Suppressor macrophage treated with lipopolysaccharide for 4 hours (primary cell): ENCODE data around the gene RECK.

ENCODE experiments used
- DNase-seq: peaks from one replicate; pipeline ENCODE4 v3.0.0-alpha.2; 2020

Gene RECK

GRCh38 chr9:36029765-36030528 is 6.8 kb upstream of the RECK start:
- peak; percentile 87 for DNase-seq

DNA sequence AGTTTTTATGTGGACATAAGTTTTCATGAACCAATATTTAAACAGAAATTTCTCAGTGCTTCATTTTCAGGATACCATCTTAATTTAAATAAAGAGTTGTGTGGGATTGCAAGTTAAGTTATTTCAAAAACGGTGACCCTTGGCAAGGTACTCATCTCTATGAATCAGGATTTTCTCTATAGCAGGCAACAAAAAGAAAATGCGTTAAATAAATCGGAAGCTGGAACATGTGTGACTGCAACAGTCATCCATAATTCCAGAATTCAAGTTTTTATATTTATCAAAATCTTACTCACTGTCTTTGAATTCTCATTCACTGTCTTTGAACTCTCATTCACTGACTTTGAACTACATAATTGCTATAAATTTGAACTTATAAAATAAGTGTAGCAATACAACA is 5.8 kb upstream of the RECK start:
- DNase-seq, result no peak

GRCh38 chr9:36031774-36032555 is 4.7 kb upstream of the RECK start:
- DNase-seq, result no peak

DNA sequence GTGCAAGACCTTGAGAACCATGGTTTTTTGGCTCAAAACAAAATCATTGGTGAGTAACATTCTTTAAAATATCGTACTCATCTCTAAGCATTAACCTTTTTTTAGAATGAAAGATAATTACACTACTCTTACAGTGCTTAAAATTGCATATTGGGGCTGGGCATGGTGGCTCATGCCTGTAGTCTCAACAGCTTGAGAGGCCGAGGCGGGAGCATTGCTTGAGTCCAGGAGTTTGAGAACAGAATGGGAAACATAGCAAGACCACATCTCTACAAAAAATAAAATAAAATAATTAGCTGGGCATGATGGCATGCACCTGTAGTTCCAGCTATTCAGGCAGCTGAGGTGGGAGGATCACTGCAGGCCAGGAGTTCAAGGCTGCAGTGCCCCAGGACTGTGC is 2.9 kb upstream of the RECK start:
- DNase-seq, result no peak

DNA sequence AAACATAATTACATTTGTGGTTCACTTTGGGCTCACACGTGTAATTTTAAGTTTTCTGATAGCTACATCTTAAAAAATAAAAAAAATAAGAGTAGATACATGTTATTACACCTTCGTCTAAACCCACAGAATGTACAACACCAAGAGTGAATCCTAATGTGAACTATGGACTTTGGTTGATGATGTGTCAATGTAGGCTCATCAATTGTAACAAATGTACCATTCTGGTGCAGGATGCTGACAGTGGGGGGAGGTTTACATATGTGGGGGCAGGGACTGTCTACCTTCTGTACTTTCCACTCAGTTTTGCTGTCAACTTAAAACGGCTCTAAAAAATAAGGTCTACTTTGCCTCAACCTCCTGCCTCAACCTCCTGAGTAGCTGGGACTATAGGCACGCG is 2.5 kb upstream of the RECK start:
- no peak for DNase-seq

- DNase-seq, result no peak
Measured at GRCh38 chr9:36035006-36035405, 1.7 kb upstream of the RECK start.

DNA sequence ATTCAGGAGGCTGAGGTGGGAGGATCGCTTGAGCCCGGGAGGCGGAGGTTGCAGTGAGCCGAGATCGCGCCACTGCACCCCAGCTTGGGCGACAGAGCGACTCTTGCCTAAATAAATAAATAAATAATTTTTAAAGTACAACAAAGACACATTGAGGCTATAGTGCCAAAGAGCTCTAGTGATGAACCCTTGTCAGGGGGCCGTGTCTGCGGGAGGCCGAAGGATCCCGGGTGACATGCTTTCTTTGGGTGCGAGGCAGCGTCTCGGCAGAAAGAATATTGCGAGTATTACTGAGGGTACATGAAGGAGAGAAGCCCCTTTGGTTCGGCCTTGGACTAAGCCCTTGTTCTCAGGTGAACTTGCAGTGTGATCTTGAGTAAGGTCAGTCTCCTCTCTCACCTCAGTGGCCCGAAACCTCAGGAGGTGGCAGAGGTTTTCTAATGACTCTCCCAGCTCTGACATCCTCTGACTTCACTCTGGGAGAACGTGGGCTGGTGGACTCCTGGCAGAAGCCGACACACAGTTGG is 397 bp upstream of the RECK start:
- DNase-seq, result no peak

GRCh38 chr9:36037549-36038122 is 923 bp downstream of the RECK start:
- no peak for DNase-seq

DNA sequence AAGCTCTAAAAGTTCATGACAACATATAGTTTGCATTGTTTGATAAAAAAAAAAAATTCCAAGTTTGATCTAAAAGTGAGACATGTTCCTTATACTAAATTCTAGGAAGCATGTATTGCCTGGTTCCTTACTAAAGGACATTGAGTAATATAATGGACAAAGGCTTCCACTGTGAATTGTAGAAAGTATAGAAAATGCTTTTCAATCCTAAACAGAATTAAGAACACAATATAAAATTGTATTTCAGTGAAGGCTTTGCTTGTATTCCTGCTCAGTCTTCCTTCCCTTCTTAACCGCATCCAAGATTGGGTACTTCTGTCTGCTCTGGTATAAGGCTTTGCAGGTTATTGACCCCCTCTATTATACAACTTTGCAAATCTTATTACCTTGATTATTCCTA is 2.4 kb downstream of the RECK start:
- no peak for DNase-seq

DNA sequence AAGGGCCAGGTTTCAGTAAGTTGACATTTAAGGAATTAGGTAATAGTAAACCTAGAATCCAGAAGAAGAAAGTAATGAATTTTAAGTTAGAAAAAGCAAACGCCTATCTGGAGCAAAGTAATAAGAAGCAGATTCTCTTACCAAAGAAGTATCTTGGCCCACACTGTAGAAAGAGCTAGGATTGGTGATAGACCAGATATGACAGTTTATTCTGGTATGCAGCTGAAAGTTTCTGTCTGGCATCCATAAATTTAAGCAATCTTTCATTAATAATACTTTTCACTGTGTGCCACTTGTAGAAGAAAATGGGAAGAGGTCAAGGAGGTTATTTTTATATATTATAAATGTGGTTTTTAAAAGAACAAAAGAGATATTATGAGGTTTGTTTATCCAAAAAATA is 3.0 kb downstream of the RECK start:
- no peak for DNase-seq

DNA sequence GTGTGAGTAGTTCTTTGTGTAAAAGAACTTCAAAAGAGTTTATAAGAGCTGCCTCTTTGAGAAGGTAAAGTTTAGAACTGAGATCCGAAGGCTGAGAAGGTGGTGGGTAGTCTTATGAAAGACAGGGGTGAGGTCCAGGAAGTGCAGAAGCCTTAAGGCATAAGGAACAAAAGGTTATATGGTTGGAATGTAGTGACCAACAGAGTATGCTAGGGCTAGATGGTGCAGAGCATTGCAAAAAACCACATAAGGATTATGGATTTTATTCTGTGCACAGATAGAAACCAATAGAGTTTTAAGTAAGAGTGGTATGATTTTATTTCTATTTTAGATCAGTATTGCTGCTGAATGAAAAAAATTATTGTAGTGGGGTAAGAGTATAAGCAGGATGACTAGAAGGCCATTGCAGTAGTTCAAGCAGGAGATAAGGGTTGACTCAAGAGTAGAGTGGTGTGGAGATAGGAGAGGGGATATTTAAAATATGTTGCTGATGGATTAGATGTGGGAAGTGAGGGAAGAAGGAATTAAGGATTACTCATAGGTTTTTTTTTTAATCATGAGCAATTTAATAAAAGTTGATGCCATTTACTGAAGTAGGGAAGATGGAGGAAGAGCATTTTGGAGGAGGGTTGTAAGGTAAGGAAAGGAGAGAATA is 3.7 kb downstream of the RECK start:
- no peak for DNase-seq

DNA sequence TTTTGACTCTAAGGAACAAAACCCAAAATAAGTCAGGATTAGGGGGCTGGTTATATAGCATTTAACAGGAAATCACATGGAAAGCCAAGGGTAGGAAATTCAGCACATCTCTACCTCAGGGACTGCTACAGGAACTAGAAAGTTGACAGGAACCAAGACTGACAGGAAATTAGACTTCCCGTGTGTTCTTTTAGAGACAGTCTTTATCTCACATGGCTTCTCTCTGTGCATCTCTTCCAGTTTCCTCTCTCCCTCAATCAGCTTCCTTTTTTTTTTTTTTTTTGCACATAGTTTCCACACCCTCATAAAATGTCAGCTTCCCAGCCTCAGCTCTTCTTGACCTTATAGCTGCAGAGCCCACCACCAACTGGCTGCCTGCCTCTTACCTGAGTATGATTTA is 4.8 kb downstream of the RECK start:
- peak; percentile 39 for DNase-seq

DNA sequence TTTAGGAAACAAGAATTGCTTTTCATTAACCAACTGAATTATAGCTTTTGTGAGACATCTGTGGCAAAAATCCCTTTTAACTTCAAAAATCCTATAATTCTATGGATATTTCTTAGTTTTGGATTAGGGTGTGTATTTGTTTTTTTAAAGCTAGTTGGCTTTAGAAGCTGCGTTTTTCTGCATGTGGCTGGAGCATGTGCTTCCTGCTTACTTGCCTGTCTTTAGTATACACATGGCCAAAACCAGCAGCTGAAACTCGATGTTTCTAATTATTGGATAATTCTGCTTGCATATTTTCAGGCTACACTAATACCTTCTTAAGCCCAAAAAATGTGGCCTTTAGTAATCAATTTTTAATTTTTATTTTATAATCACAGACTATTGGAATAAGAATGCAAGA is 8.9 kb downstream of the RECK start:
- DNase-seq, result no peak

DNA sequence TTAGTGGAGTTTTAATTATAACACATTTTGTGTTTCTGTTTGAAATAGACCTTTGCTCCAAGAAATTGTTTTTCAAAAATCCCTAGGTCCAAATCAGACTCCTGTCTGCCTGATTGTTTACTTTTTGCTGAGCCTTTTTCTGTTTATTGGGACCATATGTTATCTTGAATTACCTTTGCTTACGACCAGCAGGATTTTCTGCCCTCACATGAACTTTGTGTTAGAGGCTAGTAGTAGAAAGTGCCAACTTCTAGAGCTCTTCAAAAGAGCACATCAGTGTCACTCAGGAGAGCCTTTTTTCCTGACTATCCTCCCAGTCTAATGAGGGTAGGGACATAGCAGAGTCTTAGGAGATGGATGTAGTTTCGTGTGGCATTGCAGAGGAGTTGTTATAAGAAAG is 10.2 kb downstream of the RECK start:
- no peak for DNase-seq

DNA sequence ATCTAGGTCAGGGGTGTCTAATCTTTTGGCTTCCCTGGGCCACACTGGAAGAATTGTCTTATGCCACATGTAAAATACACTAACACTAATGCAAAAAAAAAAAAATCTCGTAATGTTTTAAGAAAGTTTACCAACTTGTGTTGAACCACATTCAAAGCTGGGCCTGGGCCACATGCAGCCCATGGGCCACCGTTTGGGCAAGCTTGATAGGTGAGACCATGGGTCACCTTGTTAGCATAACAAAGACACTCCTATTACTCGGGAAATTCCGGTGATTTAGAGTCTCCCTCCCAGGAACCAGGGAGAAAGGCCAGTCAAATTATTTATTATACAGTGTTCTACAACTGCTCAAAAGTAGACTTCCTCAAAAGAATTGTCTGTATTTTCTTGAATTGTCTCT is 12.7 kb downstream of the RECK start:
- no peak for DNase-seq

GRCh38 chr9:36050476-36050875 is 13.8 kb downstream of the RECK start:
- no peak for DNase-seq

DNA sequence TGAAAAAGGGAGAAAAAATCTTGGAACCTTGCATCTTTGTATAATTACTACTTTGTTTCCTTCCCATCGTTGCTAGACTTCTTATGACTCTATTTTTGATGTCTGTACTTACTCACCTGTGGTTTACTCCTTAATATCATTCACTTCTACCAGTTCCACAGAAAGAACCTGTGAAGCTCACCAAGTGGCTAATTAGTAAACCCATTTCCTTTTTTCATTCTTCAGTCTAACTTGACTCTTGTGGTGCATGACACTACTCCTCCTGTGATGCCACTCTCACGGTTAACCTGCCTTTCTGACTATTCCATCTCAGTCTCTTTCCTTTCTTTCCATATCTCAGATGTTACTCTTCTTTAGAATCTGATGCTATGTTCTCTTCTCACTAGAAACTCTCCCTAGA is 14.6 kb downstream of the RECK start:
- no peak for DNase-seq

- DNase-seq, result no peak
Measured at GRCh38 chr9:36053971-36054370, 17.3 kb downstream of the RECK start.

DNA sequence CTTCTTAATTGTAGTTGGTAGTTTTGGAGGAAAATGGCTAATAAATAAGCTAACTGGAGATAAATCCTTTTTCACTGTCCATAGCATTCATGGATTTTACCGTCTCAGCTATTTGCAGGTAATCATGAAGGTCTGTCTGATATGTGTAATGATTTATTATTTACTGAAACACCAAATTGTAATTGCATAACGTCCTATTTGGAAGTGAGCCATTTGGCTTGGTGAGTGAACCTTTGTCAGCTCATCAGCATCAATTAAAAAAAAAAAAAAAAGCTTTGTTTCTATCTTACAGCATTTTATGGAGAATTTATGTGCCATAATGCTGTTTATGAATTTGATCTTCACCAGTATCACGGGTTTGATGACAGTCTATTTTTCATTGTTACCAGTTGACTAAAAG is 20.2 kb downstream of the RECK start:
- no peak for DNase-seq

DNA sequence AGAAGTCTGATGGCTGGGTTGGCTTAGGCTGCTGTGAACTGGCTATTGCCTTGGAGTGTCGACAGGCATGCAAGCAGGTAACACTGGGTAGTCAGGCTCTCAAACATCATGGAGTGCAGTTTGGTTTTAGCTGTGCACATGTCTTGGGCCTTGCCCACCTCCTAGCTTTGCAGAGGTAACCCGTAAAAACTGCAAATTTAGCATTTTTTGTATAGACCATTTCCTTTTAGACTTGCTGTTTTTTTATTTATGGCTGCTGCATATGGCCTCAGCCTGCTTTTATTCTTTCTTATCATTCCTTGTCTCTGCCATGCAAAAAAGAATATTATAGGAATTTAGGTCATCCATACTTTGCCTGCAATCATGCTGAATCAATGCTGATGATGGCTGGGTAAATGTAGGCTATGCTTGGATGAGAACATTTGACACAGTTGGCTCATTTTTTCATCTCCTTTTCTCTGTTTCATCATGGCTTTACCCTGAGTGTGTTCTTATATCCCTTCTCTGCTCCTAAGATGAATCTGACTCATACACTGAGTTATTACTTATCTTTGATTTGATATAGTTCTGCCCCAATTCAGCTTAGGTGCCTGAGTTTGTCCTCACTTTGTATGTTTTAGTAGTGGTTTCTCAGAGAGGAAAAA is 27.2 kb downstream of the RECK start:
- no peak for DNase-seq

GRCh38 chr9:36064448-36065037 is 27.8 kb downstream of the RECK start:
- no peak for DNase-seq

GRCh38 chr9:36074055-36074454 is 37.3 kb downstream of the RECK start:
- DNase-seq, result no peak
